Liver (tissue), 3 donors: Measurements from ENCODE around the gene CMTM2.

Experiments
- GABPA ChIP-seq, 2 donors: IDR thresholded peaks in 1 of 2; conservative IDR thresholded peaks in 1 of 2; 2 replicates each; pipeline ENCODE4 v1.6.1; 2016; ENCODE audit warnings: antibody characterized with exemption in 2 of 2, mild to moderate bottlenecking in 1 of 2, moderate library complexity in 1 of 2
- HNF4G ChIP-seq: IDR thresholded peaks from 2 replicates; pipeline ENCODE4 v1.6.1; 2016; ENCODE audit warnings: antibody characterized with exemption
- SP1 ChIP-seq: IDR thresholded peaks from 2 replicates; pipeline ENCODE4 v1.6.1; 2018; ENCODE audit warnings: antibody characterized with exemption, mild to moderate bottlenecking
- TAF1 ChIP-seq: conservative IDR thresholded peaks from 2 replicates; pipeline ENCODE4 v1.6.1; 2016; ENCODE audit warnings: antibody characterized with exemption, mild to moderate bottlenecking
- YY1 ChIP-seq: IDR thresholded peaks from 2 replicates; pipeline ENCODE4 v1.6.1; 2016; ENCODE audit warnings: antibody characterized with exemption, mild to moderate bottlenecking
- TF ChIP-seq, protein P1 (sequence below): IDR thresholded peaks from 2 replicates; pipeline ENCODE4 v1.6.1; 2016; ENCODE audit warnings: antibody characterized with exemption, mild to moderate bottlenecking
- TF ChIP-seq, protein P2 (sequence below): fragments of 150-350 bp; IDR thresholded peaks from 2 replicates; pipeline ENCODE4 v1.5.1; 2017; ENCODE audit warnings: improper control_type of control experiment, low read depth, low read length; ENCODE audit not compliant: missing input control
- donor health status: healthy.
- donor health status: healthy.

DNA sequence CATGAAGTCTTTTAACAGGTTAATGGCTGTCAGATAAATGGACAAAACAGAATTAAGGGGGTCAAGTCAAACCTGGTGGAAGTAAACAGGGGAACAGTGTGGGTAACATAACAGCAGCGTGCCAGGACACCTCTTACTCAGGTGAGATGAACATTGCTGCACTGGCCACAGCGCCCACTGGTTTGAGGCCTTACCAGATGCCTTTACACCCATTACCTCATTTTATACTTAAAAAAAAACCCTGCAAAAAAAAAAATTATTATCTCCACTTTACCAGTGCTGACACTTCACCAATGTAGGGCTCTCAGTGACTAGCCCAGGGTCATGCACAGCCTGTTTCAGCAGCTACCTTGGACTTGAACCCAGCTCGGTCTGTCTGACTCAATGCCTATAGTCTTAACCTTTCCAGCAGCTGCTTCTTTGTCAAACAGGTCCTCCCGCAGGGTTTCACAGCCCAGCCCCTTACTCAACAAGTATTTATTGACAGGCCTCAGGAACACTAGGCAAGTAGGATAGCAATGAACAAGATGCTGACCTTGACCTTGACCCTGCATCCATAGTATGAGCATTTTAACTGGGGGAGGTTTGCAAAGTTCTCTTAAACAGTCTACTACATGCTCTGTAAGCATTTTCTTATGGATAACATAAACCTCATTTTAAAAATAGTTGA, 55.4 kb downstream of the CMTM2 start:
- TF ChIP-seq, protein P1, sequence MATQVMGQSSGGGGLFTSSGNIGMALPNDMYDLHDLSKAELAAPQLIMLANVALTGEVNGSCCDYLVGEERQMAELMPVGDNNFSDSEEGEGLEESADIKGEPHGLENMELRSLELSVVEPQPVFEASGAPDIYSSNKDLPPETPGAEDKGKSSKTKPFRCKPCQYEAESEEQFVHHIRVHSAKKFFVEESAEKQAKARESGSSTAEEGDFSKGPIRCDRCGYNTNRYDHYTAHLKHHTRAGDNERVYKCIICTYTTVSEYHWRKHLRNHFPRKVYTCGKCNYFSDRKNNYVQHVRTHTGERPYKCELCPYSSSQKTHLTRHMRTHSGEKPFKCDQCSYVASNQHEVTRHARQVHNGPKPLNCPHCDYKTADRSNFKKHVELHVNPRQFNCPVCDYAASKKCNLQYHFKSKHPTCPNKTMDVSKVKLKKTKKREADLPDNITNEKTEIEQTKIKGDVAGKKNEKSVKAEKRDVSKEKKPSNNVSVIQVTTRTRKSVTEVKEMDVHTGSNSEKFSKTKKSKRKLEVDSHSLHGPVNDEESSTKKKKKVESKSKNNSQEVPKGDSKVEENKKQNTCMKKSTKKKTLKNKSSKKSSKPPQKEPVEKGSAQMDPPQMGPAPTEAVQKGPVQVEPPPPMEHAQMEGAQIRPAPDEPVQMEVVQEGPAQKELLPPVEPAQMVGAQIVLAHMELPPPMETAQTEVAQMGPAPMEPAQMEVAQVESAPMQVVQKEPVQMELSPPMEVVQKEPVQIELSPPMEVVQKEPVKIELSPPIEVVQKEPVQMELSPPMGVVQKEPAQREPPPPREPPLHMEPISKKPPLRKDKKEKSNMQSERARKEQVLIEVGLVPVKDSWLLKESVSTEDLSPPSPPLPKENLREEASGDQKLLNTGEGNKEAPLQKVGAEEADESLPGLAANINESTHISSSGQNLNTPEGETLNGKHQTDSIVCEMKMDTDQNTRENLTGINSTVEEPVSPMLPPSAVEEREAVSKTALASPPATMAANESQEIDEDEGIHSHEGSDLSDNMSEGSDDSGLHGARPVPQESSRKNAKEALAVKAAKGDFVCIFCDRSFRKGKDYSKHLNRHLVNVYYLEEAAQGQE: no peak
- TF ChIP-seq YY1: no peak
- TF ChIP-seq HNF4G: no peak
- TF ChIP-seq, protein P2, sequence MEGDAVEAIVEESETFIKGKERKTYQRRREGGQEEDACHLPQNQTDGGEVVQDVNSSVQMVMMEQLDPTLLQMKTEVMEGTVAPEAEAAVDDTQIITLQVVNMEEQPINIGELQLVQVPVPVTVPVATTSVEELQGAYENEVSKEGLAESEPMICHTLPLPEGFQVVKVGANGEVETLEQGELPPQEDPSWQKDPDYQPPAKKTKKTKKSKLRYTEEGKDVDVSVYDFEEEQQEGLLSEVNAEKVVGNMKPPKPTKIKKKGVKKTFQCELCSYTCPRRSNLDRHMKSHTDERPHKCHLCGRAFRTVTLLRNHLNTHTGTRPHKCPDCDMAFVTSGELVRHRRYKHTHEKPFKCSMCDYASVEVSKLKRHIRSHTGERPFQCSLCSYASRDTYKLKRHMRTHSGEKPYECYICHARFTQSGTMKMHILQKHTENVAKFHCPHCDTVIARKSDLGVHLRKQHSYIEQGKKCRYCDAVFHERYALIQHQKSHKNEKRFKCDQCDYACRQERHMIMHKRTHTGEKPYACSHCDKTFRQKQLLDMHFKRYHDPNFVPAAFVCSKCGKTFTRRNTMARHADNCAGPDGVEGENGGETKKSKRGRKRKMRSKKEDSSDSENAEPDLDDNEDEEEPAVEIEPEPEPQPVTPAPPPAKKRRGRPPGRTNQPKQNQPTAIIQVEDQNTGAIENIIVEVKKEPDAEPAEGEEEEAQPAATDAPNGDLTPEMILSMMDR: no peak
- no peak for TF ChIP-seq SP1
- TF ChIP-seq TAF1: no peak
- no peak for TF ChIP-seq GABPA (IDR thresholded peaks at IDR 0.05 in 1 of 2, conservative IDR thresholded peaks at IDR 0.05 in 1 of 2)
